ENCODE measurements around the gene INSIG1.

The INSIG1 gene

DNA sequence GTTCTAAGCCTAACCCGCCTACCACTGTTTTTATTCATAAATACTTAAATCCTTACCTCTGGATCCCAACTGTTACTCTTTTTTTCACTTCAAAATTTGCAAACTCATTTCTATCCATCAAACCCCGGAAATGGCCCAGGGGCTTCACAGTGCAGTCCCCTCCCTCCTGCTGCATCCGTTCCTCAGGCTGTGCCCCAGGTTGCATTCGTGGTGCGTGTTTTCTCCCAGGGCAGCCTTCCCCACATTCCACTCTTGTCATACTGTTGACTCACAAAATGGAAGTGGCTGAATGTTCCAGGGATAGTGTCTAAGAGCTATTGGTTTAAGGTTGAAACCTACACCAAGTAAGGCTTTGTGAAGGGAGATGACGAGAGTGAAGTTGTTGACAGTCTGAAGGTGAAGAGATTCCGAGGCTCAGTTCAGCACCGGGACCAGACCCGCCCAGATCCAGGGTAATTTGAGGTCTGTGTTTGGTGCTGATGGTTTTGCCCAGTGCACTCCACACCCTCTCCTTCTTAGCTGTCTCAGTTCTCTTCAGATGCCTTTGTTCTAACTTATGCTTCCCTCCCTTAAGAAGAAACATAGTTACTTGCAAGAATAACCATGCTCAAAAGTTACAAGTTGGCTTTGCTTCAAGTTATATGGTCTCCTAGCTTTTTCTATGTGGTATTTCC lies 7.7 kb downstream of the INSIG1 start:
- no peak for FAIRE-seq

DNA sequence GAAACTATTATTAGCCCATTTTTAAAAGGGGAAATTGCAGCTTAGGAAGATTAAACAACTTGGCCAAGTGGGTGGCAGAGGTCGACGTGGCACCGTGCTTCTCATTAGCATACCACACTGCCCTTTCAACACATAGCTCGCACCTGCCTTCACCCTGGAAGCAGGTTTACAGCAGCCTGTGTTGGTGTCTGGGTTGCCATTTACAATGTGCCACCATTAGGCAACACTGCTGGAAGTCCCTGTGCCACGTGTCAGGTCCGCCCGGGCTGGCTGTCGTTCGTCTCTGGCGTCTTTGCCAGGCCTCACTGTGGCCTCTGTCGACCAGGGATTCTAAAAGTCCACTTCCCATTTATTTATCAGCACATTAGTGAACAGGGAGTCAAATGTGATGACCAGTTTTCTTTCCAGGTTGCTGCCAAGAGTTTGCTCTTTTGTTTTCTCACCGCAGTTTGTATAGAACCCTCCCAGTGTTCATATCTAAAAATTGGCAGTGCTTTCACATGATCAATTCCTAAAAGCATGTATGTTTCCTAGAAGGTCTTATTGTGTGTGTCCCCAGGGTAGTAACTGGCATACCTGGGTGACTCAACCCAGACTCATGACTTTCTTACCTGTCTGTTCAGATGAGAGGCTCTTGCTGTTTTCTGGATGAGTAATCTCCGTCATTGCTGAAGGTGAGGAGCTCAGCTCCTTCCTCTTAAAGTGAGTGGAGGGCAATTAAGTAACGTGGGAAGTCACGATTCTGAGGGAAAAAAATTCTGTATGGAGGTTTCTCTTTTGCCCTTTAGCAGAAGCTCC lies 9.2 kb downstream of the INSIG1 start:
- no peak for FAIRE-seq

DNA sequence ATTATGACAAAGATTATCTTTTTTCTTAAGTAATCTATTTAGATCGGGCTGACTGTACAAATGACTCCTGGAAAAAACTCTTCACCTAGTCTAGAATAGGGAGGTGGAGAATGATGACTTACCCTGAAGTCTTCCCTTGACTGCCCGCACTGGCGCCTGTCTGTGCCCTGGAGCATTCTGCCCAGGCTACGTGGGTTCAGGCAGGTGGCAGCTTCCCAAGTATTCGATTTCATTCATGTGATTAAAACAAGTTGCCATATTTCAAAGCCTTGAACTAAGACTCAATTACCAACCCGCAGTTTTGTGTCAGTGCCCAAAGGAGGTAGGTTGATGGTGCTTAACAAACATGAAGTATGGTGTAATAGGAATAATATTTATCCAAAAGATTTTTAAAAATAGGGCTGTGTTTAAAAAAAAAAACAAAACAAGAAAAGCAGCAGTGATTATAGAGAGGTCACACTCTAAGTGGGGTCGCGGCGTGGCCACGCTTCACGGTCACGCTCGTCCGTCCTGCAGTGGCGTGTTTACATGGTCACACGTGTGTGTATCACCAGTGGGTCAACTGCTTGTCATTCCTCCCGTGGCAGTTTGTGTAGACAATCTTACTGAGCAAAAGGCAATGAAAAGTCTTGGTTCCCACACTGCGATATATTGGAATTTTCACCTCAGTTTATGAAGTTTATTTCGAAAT lies 10.8 kb downstream of the INSIG1 start:
- FAIRE-seq, result no peak

DNA sequence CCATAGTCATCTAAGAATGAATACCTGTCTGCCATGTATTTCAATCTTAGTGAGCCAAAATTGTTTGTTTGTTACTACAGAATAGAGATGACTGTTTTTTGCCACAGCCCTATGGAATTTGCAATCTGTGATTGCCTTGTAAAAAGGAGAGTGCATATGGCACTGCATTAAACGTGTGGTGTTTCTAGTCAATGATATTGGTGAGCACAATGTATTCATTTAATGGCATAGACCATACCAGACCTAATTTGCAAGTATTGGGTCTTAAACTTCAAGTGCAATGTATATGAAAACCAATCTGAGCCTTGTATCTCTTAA lies 11.3 kb downstream of the INSIG1 start:
- no peak for FAIRE-seq

DNA sequence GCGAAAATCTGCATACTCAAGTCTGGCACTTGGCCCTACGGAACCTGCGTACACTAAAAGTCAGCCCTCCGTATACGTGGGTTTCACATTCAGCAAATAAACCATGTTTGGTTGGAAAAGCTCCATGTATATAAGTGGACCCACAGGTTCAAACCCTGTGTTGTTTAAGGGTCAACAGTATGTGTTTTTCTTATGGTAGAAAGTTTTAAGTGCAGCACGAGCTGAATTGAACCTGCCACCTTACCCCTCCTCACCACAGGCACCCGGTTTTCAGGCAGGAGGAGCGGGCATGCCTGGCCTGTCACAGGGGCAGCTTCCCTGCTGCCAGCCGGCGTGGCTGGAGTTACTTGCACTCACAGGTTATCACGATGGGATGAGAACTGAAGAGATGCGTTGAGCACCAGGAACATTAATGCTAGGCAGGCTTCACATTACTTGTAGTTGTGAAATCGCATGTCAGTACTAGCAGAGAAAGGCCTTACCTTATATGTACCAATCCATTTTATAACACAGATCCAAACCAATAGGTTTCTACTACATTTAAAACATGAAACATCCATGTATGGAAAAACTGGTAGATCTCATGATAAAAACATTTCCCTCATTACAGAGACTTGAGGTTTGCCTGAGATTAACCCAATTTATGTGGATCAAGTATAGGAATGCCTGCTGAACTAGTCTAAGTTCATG lies 12.9 kb downstream of the INSIG1 start:
- FAIRE-seq, result no peak

DNA sequence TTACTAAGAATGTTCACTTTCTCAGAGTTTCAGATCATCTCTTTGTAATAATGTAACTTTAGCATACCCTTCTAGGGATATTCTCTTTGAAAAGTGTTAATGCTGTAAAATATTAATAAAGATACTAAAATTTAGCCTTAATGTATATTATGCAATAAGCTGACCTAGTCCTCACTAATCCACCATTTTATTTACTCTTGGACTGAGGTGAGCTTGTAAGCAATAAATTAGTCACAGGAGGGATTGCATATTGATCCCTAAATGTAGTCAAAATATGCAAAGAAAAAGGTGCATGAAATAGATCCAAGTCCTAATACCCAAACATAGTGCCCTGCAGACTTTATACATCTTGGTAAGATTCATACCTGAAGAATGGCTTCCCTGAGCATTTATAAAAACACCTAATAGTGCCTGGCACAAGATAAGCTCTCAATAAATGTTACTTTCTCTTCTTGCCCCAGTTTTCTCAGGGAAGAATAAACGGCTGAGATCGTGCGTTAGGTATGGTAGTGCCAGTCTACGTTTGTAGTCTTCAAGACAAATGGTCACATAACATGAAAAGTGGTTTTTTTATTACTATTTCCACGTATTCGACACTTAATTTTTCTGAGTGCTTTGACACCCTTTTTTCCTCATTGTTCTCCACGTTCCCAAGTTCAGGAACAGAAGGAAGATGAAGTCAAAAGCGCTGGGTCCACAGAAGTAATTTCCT lies 14.3 kb downstream of the INSIG1 start:
- no peak for FAIRE-seq

DNA sequence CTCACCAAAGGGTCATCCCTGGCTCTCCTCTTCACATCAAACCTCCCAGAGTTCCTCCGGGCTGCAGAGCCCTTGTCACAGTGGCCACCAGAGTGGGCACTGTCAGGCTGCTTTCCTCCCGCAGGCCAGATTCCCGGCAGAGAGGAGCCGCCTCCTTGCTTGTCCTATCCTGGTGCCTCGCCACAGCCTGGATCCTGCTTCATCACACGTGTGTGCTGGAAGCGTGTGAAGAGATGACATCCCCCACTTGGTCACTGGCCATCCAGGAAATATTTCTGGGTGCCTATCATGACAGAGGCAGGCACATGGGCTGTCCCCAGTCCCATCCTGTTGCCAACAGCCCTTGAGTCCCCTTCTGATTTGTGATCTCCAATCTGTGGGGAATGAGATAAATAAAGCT lies 15.0 kb downstream of the INSIG1 start:
- no peak for FAIRE-seq

DNA sequence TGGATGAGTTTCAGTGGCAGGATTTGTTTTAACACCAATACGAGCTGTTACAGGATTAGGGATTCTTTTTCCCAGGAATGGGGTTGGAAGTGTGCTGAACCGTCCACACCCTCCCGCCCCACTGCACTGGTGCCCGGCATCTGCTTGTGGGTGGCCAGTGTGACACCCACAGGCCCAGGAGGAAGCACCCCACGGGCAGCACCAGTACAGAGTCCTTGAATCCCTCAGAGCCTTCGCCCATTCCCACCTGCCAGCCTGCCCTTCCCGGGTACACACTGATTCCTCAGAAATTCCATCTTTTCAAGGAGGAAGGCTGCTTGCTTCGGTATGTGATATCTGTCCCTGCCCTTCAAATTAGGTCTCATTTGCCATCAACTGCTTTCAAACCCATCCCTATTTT lies 15.4 kb downstream of the INSIG1 start:
- no peak for FAIRE-seq

DNA sequence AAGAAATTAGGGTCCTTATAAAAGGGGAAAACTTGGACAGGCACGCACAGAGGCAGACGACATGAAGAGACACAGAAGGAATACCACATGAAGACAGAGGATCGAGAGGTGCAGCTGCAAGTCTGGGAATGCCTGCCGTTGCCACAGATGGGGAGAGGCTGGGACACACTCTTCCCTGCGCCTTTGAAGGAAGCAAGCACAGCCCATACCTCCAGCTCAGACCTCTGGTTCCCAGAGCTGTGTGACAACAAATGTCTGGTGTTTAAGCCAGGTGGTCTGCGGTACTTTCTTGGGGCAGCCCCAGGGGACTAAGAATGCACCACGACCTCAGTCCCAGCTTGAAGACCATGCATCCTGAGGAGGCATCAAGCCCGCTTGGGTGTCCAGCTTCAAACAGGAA lies 18.3 kb downstream of the INSIG1 start:
- FAIRE-seq, result no peak

DNA sequence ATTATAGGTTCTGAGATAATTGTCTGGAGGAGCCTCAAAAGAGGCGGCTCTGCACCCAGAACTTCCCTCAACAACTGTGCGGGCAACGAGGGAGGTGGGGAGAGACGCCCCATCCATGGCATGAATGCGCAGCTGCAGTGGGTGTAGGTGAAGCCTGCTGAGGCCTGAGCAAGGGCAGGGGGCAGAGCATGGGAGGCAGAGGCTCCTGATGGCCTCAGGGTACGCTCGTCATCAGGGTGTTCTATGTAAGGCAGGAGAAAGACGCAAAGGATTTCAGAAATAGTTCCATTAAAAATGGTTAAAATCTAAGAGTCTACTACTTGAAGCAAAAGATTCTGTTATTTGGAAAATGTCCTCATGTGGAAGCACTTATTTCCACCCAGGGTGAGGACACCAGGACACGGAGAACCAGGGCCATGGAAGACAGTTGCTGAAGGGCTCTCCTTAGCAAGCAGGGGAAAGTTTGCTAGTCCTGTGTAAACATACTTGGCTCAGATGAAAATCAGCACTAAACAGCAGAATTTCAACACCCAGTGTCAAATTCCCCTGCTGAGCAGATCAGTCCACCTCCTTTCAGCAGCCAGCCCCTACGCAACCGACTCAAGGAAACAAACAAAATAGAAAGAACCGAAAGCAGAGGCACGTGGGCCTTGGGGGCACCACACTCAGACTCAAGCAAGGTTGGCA lies 18.9 kb downstream of the INSIG1 start:
- no peak for FAIRE-seq

DNA sequence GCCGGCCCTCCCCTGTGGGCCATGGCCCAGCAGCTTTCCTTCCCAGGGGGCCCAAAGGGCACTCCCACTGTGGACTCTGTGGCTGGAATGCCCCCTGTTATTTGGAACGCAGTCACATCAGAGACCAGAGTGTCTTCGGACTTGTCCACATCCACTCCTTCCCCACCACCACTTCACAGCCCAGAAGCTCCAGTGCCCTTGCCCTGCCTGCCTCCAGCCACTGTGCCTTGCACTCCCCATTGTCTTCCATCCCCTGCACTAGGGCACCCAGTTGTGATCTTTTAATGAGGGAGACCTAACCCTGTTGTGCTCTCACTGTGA lies 19.4 kb downstream of the INSIG1 start:
- FAIRE-seq, result no peak

DNA sequence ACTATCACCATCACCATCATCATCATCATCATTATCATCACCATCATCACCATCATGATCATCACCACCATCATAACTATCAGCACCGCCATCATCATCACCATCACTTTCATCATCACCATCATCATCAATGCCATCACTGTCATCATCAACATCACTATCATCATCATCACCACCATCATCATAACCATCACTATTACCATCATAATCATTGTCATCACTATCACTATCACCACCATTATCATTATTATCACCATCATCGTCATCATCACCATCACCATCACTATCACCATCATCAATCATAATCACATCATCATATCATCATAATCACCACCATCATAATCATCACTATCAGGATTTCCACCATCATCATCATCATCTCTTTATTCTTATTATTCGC lies 20.6 kb downstream of the INSIG1 start:
- FAIRE-seq, result no peak

DNA sequence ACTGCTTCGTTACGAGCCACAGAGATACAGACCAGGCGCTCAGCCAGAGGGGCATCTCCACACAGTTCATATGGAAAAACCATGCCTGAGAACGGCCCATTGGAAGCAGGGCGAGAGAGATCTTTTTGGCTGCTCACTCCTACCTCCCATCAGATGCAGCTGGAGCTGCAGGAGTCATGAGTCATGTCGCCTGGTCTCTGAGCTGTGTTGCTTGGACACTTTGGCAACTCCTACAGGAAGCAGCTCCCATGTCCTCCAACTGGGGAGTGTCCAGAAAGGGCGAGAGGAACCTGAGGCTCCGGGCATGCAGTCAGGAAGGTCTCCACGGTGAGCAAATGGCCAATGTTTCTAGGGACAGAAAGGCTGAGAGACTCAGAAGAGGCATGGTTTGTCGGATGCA lies 24.9 kb downstream of the INSIG1 start:
- no peak for FAIRE-seq

DNA sequence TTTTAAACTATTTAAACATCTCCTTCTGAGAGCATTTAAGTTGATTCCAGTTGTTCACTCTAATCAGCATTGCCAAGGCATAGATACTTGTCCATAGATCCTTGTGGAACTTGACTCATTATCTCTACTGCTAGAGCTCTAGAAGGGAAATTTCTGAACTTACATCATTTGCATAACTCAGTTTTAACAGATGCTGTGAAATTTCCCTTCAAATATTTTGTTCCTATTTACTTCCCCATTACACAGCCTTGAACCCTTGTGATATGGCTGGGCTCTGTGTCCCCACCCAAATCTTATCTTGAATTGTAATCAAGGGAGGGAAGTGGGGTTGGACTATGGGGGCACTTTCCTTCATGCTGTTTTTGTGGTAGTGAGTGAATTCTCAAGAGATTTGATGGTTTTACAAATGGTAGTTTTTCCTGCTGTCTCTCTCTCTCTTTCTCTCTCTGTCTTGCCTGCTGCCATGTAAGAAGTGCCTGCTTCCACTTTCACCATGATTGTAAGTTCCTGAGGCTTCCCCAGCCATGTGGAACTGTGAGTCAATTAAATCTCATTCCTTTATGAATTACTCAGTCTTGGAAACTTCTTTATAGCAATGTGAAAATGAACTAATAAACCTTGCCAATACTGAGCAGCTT lies 25.4 kb downstream of the INSIG1 start:
- FAIRE-seq, result no peak

DNA sequence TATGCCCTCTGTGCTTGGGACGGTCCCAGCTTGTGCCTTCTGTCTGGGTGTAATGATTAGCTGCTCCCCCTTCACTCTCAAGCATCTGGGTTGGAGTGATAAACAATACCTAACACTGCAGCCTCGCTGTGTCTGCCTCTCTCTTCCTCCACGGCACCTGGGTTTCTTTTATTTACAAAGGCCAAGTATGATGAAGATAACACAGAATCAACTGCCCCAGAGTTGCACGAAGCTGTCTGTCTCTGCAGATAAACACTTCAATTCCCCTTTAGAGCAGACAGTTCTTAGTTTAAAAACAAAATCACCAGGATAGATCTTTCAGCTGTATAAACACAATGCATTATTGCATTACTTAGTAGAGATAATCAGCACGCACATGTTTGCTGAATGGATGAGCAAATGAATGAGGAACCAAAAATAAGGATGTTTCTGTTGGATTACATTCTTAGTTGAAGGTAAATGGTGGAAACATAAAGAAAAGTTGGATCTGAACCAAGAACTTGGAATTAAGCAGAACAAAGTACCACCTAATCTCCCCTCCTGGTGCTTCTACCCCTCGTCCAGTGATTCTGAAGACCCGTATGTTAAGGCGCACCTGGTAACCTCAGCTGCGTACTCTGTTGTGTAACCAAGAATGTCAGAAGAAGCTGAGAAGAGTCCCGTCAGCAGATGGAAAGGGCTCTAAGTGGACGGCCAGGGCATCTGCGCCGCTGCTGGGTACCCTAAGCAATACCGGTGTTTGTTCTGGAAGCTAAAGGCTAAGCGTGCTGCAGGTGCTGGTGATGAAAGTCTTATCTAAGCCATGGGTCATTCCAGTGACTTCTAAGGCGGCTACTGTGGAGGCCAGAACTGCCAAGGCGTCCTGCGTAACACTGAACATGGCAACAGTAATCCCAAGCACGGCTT lies 26.6 kb downstream of the INSIG1 start:
- no peak for FAIRE-seq

DNA sequence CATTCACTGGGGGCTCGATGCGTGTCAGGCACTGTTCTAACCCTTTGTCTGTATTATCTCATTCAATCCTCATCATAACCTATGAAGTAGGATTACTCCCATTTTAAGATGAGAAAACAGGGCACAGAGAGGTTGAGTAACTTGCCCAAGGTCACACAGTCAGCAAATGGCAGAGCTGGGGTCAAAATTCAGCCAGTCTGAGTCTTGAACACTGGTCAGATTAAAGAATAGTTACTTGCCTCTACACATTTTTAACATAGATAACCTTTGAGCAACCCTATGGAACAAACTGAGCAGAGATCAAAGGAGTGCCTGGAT lies 27.2 kb downstream of the INSIG1 start:
- FAIRE-seq, result no peak

DNA sequence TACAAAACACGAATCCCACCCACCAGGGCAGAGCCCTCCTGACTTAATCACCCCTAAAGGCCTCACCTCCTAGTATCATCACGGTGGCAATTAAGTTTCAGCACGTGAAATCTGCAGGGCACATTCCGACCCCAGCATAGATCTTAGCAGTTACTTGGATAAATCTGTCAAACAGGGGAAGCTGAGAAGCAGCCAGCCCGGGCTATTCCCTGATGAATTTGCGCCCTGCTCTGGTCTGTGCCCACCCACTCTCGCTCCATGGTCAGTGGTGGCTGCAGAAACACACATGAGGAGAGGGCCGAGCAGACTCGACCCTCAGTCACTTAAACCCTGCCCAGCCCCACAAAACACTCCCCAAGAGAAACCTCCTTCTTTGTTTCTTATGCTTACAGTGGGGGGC lies 28.7 kb downstream of the INSIG1 start:
- no peak for FAIRE-seq

DNA sequence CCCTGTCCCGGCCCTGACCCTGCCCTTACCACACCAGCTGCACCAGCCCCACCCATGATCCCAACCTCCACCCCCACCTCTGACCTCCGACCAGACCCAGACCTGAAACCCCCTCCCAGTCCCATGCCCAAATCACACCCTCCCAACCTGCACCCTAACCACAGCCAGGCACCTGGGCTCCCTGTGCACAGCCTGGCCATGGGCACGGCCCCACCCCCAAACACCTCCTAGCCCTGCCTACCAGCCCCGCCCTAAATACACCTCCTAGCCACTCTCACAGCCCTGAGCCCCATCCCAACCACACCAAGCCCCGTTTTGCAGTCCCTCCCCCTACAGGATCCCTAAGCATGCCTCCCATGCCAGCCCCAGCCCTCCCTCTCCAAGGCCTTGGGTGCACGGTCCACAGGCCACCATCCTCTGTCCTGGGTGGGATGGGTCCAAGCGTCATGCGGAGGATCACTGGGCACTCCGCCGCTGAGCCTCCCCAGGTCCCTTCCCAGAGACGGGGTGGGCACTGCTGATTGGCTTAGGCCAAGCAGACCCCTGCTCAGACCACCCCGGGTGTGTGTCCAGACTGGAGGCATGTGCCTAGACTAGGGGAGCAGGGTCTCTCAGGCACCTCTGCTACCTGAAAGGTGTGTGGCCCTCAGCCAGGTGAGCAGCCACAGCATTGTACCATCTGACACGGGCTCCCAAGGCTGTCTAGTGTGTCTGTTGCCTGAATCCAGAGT lies 30.1 kb downstream of the INSIG1 start:
- FAIRE-seq, result no peak

DNA sequence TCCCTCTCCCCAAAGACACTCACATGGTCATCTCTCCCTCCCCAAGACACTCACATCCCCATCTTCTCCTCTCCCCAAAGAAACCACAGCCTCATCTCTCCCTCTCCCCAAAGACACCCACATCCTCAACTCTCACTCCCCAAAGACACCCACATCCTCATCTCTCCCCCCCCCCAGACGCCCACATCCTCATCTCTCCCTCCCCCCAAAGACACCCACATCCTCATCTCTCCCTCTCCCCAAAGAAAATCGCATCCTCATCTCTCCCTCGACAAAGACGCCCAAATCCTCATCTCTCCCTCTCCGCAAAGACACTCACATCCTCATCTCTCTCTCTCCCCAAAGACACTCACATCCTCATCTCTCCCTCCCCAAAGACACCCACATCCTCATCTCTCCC lies 31.5 kb downstream of the INSIG1 start:
- FAIRE-seq, result no peak

DNA sequence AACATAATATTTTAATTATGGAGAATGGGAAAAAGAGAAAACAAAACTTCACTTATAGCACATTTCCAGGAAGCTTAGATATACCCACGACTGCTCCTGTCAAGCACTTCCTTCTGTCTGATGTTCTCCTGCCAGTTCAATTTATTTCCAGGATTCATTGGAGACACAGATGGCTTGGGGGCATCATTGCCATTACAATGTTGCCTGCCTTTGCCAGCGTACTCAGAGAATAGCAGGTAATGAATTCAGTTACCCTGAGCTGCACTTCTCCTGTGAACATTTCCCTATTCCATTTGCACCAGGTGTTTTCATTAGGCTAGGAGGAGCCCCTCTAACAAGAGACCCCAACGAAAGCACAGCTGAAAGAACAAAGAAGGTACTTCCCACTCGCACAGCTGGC lies 33.7 kb downstream of the INSIG1 start:
- no peak for FAIRE-seq

Data from TTC549 (cell line).